ENCODE results near the gene MTMR8.

DNA sequence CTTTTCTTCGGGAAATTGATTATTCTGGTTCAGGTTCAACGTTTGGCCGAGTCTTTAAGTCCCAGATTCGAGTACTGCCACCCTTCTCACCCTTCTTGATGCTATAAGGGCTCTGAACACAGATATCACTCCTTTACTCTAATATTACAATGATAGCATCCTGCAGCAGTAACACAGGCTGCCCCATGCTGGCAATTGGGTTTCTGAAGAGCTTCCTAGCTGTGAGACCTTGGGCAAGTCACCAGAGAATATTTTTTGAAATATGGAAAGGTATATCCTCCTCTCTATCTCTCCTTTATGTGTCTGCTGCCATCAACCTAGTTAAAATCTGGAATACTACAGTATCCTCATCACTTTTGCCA is 297 bp upstream of the MTMR8 start:
- TF ChIP-seq CTCF (IDR thresholded peaks at IDR 0.05 in 2 of 3, conservative IDR thresholded peaks at IDR 0.05 in 1 of 3; ENCODE audit: borderline replicate concordance in 1 of 3, insufficient read depth in 1 of 3, low read depth in 2 of 3, low read length in 2 of 3): no peak
- no peak for TF ChIP-seq EGR1 (IDR thresholded peaks at IDR 0.05; ENCODE audit: low read depth)
